ENCODE results near the gene TIAL1.
"Not testable (repeated sequence)": the region's sequence is repeated elsewhere in the genome, so short reads cannot be mapped to it uniquely, and the experiment has no call there.

TIAL1 gene

DNA sequence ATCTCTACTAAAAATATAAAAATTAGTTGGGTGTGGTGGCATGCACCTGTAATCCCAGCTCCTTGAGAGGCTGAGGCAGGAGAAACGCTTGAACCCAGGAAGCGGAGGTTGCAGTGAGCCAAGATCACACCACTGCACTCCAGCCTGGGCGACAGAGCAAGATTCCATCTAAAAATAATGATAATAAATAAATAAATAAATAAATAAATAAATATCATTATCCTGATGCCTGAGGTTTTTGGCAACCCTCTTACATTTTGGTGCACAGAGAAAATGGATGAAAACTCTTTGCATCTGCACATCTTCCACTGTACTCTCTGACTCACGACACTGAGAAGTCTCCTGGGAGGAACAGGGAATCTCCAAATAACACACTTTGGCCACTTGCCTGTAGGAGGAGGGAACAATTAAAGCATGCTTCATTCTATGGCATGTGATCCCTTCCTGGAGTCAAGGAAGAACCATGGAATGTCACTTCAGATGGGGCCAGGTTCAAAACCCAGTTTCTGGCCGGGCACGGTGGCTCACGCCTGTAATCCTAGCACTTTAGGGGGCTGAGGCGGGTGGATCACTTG is 68.0 kb downstream of the TIAL1 start:
- DNase-seq (ENCODE audit: low read depth) = not testable (repeated sequence)

DNA sequence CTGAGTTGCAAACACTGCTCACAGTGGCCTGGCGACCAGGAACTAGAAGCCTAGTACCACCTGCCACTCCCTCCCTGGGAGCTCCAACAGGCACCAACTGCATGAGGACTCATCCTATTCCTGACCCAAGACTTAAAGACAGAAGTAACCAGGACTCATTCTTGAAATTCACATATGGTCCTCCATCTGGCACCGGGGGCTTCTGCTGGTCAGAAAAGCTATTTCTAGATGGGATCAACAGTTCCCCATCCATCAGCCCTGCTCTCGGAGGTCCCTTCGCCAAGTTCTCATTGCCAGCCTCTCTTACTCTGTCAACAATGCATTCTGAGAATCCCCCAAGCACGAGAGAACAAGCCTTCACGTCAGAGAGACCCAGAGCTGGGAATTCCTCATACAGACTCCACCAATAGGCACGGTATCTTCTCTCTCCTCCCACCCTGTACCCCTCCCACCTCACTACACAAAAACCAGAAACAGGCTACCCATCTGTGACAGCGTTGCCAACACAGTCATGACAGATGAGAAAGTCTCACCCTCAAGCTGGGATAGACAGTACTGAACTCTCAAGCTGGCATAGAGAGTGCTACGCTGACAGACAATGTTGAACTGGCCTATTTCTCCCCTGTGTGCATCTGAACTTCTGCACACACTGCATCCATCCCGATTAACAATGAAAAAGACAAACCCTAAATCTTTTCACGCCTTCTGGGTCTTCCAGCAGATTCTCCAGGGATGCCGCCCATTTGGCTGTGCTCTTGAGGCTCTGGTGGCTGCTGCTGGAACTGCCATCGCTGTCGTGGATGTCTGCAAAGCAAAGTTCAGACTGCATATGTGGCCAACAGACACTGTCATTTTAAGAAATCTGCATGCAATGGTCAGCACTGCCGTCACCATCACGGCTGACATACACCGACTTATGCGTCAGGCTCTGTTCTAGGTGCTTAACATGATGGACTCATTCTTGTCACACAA is 69.9 kb downstream of the TIAL1 start:
- no peak for DNase-seq (ENCODE audit: low read depth)

DNA sequence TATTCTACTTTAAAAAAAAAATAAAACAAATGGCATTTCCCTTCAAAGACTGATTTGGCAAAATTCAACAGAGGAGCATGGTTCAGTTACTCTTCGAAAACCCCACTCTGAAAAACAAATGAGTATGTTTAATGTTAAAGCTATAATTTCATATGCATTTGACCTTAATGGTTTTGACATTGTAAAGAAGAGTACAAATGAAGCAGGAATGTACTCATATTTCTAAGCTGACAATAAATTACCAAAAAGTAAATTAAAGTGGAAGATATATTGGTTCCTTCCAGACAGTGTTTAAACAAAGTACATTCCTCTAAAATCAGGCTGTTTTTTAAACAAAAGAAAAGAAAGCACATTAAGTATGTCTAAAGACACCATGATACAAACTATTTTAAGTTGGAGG is 70.6 kb downstream of the TIAL1 start:
- DNase-seq (ENCODE audit: low read depth) = no peak

DNA sequence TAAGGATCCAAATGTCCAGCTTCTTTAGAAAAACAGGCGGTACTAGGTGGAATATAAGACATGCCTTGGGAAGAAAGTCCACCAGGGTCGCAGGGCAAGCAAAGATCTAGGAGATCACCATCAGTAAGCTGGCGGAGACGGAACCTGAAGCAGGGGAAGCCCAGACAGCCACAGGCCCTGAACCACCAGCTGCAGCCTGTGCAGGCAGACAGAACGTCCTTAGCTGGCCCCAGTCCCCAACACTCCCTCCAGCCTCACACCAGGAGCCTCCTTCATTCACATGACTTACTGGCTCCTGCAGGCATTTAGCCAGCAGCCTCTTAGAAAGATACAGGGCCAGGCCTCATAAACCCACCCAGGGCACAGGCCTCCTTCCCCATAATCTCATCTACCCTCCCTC is 71.6 kb downstream of the TIAL1 start:
- no peak for DNase-seq (ENCODE audit: low read depth)

DNA sequence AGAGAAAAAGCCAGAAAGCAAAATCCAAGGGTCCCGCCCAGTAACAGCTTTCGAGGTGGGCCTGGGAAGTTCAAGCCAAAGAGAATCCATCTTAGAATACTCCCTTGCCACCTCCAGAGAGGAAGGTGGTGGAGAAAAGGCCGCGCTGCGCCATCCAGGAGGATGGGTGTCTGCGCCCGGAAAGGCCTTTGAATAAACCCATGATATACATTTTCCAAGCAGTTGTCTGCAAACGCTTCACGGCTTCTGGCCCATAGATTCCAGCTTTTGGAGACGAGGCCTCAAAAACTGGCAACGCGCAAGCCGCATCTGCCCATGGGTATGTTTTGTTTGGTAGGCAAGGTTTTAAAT is 72.1 kb downstream of the TIAL1 start:
- no peak for DNase-seq (ENCODE audit: low read depth)

DNA sequence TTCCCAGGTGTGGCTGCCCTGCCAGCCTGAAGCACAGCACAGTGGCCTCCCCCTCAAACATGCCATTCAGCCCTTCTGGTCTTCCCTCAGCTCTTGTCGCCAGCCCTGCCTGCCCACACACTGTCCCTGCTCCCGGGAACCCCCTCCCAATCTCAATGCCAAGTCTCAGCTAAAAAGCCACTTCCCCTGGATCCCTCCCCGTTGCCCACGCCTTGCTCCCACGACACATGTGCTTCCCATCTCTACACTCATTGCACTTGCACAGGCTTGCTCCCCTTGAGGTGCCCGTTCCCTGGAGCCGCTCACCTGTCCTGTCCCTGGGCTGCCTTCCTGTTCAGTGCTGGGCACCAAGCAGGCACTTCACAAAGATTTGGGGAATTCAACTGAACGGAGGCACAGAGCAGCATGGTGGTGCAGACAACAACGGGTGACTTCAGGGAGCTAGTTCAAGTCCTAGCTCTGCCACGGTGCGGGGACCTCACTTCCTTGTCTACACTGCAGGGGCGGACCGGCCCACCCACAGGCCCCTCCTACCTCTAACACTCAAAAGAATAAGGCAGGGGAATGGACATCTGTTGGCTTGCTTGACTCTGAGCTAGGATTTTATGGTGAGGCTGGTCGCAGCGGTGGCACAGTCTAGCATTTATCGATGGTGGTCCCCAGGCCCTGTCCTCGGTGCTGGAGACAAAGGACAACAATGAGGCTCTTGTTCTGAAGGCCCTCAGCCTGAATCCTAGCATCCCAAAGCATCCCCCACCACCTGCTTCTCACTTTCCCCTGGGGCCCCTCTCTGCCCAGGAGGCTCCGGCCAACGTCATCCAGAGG is 72.7 kb downstream of the TIAL1 start:
- DNase-seq (ENCODE audit: low read depth) = no peak

All from activated T-cell treated with anti-CD3 and anti-CD28 coated beads for 24 hours (primary cell).